WTC11 (cell line): ENCODE data around the gene PLCXD1.

Experiments used
- CBFB ChIP-seq: sonication (generic); formaldehyde crosslinking; IDR thresholded peaks from 2 replicates; pipeline ENCODE4 v1.8.1; 2022; ENCODE audit warnings: mild to moderate bottlenecking, low read depth, missing genetic modification reagents
- FOXJ3 ChIP-seq: sonication (generic); formaldehyde crosslinking; IDR thresholded peaks from 2 replicates; pipeline ENCODE4 v1.9.0; 2021; ENCODE audit warnings: missing genetic modification reagents, mild to moderate bottlenecking, borderline replicate concordance
- JUN ChIP-seq: sonication (generic); formaldehyde crosslinking; IDR thresholded peaks from 2 replicates; pipeline ENCODE4 v1.8.0; 2023; ENCODE audit warnings: mild to moderate bottlenecking, missing genetic modification reagents
- KAT7 ChIP-seq: sonication (generic); formaldehyde crosslinking; IDR thresholded peaks from 2 replicates; pipeline ENCODE4 v1.8.1; 2023; ENCODE audit warnings: missing genetic modification reagents, mild to moderate bottlenecking, borderline replicate concordance
- SP1 ChIP-seq: sonication (generic); formaldehyde crosslinking; conservative IDR thresholded peaks from 2 replicates; pipeline ENCODE4 v1.8.1; 2022; ENCODE audit warnings: missing genetic modification reagents
- ZNF121 ChIP-seq: sonication (generic); formaldehyde crosslinking; IDR thresholded peaks from 2 replicates; pipeline ENCODE4 v1.8.0; 2023; ENCODE audit warnings: missing genetic modification reagents
- ZNF232 ChIP-seq: sonication (generic); formaldehyde crosslinking; IDR thresholded peaks from 2 replicates; pipeline ENCODE4 v1.8.0; 2022; ENCODE audit warnings: mild to moderate bottlenecking, missing genetic modification reagents
- ZNF263 ChIP-seq: sonication (generic); formaldehyde crosslinking; IDR thresholded peaks from 2 replicates; pipeline ENCODE4 v1.8.1; 2022; ENCODE audit warnings: low read depth, mild to moderate bottlenecking, moderate library complexity, missing genetic modification reagents
- TF ChIP-seq, protein P1 (sequence below): fragments of 200-600 bp; IDR thresholded peaks from 2 replicates; pipeline ENCODE4 v1.8.0; 2022; ENCODE audit warnings: antibody characterized with exemption
- TF ChIP-seq, protein P2 (sequence below): sonication (generic); formaldehyde crosslinking; IDR thresholded peaks from 2 replicates; pipeline ENCODE4 v1.8.1; 2023; ENCODE audit warnings: mild to moderate bottlenecking, missing genetic modification reagents, moderate library complexity
- TF ChIP-seq, protein P3 (sequence below): sonication (generic); formaldehyde crosslinking; IDR thresholded peaks from 2 replicates; pipeline ENCODE4 v1.8.1; 2022; ENCODE audit warnings: low read depth, mild to moderate bottlenecking, moderate library complexity, missing genetic modification reagents, borderline replicate concordance

- TF ChIP-seq CBFB (CRISPR knock-in tag) (no peak), SP1 (CRISPR knock-in tag) (no peak), JUN (CRISPR knock-in tag) (no peak), FOXJ3 (CRISPR knock-in tag) (no peak), KAT7 (CRISPR knock-in tag) (no peak), ZNF263 (CRISPR knock-in tag) (no peak), ZNF232 (CRISPR knock-in tag) (no peak), ZNF121 (CRISPR knock-in tag) (peak; percentile 83)
- TF ChIP-seq, protein P1, sequence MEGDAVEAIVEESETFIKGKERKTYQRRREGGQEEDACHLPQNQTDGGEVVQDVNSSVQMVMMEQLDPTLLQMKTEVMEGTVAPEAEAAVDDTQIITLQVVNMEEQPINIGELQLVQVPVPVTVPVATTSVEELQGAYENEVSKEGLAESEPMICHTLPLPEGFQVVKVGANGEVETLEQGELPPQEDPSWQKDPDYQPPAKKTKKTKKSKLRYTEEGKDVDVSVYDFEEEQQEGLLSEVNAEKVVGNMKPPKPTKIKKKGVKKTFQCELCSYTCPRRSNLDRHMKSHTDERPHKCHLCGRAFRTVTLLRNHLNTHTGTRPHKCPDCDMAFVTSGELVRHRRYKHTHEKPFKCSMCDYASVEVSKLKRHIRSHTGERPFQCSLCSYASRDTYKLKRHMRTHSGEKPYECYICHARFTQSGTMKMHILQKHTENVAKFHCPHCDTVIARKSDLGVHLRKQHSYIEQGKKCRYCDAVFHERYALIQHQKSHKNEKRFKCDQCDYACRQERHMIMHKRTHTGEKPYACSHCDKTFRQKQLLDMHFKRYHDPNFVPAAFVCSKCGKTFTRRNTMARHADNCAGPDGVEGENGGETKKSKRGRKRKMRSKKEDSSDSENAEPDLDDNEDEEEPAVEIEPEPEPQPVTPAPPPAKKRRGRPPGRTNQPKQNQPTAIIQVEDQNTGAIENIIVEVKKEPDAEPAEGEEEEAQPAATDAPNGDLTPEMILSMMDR = no peak
- TF ChIP-seq, protein P2, sequence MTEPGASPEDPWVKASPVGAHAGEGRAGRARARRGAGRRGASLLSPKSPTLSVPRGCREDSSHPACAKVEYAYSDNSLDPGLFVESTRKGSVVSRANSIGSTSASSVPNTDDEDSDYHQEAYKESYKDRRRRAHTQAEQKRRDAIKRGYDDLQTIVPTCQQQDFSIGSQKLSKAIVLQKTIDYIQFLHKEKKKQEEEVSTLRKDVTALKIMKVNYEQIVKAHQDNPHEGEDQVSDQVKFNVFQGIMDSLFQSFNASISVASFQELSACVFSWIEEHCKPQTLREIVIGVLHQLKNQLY (CRISPR knock-in tag) = no peak
- TF ChIP-seq, protein P3, sequence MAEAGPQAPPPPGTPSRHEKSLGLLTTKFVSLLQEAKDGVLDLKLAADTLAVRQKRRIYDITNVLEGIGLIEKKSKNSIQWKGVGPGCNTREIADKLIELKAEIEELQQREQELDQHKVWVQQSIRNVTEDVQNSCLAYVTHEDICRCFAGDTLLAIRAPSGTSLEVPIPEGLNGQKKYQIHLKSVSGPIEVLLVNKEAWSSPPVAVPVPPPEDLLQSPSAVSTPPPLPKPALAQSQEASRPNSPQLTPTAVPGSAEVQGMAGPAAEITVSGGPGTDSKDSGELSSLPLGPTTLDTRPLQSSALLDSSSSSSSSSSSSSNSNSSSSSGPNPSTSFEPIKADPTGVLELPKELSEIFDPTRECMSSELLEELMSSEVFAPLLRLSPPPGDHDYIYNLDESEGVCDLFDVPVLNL (CRISPR knock-in tag) = no peak
These were observed 42.8 kb downstream of the PLCXD1 start for GRCh38 chrX:323721-324628.
